GM12801 (cell line): ENCODE results near the gene ONECUT3.

Experiments
- TF ChIP-seq, protein P1 (sequence below): IDR thresholded peaks from one replicate; pipeline ENCODE4 v1.5.1; 2011; ENCODE audit warnings: control low read depth; ENCODE audit not compliant: insufficient read length; ENCODE audit errors: extremely low read depth

Gene ONECUT3

DNA sequence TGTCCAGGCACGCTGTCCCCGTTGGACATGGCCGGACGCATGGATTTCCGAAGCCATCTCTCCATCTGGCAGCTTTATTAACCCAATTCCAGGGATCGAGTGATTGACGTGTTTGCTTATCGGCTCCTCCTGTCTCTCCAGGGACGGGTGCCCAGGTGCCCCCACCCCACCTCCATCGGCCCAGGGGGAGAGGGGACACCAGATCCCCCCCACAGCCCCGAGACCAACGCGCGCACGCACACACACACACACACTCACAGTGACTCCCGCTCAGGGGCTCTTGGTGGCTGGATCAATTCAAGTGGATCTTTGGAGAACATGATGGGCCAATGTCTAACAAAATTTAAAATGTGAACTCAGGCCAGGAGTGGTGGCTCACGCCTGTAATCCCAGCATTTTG is 23.1 kb upstream of the ONECUT3 start:
- TF ChIP-seq, protein P1, sequence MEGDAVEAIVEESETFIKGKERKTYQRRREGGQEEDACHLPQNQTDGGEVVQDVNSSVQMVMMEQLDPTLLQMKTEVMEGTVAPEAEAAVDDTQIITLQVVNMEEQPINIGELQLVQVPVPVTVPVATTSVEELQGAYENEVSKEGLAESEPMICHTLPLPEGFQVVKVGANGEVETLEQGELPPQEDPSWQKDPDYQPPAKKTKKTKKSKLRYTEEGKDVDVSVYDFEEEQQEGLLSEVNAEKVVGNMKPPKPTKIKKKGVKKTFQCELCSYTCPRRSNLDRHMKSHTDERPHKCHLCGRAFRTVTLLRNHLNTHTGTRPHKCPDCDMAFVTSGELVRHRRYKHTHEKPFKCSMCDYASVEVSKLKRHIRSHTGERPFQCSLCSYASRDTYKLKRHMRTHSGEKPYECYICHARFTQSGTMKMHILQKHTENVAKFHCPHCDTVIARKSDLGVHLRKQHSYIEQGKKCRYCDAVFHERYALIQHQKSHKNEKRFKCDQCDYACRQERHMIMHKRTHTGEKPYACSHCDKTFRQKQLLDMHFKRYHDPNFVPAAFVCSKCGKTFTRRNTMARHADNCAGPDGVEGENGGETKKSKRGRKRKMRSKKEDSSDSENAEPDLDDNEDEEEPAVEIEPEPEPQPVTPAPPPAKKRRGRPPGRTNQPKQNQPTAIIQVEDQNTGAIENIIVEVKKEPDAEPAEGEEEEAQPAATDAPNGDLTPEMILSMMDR: no peak

DNA sequence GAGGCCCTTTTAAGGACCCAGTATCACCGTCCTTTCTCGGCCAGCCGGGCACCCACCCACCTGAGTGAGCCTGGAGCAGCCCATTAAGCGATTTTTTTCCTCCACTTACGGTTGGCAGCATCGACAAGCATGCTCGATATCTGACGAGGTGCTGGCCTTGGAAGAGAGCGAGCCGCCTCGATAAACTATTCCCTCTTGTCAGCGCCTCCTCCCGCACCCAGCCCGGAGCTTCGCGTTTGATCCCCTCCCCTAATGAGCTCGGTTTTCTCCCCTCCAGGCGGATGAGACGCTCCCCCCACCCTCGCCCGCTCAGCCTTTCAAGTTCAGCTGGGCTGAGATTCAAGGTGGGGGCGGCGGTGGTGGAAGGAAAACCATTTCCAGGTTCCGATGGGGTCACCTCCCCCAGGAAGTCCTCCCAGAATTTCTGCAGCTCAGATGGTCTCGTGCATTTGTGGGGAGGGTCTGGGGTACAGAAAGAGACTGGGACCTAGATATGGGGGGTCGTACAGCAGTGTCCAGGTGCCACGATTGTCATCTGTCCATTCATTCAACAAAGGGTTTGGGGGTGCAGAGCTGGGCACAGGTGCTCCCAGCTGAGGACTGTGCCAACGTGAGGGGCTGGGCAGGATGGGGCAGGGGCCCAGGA is 18.9 kb upstream of the ONECUT3 start:
- TF ChIP-seq, protein P1: no peak

DNA sequence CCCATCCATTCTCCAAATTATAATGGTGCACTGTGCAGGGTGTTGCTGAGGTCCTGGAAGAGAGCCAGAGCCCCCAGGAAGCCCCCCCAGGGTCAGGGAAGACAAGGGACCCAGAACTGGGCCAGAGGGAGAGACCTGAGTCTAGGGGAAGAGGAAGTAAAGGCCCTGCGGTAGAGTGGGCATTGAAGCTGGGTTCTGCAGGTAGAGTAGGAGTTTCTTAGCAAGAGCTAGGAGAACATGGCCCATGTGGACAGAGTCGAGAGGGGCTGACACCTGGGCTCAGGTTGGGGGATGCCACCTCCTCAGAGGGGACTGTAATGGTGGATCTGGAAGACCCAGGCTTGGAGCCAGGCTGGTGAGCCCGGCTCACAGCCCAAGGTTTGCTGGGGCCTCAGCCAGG is 17.0 kb upstream of the ONECUT3 start:
- TF ChIP-seq, protein P1: no peak

DNA sequence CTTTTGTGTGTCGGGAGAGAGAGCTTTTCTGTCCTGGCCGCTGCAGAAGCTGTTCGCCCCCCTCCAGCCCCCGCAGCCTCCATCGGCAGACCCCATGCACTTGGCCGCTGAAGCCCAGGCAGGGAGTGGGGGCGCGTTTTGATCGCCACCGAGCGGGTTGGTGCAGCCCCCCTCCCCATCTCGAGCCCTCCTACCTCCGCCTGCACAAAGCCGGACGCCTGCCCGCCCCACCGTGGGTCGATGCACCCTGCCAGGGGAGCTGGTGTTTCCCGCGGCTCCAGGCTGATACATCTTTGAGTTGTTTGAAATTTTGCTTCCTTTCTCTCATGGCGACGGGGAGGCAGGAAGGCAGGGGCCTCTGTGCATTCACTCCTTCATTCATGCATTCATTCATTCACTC is 16.4 kb upstream of the ONECUT3 start:
- TF ChIP-seq, protein P1: no peak

DNA sequence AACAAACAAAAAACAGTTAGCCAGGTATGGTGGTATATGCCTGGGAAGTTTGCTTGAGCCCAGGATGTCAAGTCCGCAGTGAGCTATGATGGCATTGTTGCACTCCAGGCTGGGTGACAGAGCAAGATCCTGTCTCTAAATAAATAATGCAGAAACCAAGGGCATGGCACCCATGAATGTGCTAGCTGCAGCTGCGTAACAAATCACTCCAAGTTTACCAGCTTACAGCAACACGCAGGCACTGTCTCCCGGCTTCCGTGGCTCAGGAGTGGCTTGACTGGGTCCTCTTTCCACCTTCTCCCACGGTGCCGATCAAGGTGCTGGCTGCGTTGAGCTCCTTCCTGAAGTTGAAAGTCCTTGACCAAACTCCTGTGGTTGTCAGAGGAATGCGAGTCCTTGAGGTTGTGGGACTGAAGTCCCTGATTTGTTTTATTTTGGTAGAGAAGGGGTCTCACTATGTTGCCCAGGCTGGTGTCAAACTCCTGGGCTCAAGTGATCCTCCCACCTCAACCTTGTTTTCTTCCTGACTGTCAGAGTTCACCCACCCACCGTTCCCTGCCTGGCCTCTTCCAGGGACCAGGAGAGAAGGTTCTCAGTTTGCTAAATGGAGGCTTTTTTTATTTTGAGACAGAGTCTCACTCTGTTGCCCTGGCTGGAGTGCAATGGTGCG is 13.2 kb upstream of the ONECUT3 start:
- TF ChIP-seq, protein P1: no peak

DNA sequence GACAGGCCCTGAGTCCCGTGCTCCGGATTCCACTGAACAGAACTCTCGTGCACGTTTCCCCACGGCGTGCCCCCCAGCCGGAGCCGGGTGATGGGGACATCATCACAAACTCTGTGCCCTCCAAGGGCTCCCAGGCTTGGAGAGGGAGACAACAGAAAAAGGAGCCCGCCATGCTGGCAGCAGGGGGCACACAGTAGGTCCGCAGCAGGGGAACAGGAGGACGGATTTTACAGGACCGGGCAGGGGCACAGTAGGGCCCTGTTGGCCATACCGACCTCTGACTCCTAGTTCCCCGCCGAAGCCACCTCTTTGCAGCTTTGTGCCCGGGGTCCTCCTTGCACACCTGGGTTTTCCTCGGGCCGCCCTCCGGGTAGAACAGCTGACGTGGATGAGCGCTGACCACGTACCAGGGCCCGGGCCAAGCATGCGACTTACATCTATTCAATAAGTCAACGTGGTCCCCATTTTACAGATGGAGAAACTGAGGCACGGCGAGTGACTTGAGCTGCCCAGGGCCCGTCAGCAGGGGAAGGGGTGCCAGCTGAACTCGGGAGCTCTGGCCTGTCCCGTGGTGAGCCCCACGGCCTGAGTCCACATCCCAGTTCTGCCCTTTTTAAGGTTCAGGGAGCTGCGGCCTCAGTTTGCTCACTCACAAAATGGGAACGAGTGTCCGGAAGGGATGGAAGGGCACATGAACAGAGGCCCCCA is 10.2 kb upstream of the ONECUT3 start:
- TF ChIP-seq, protein P1: no peak

DNA sequence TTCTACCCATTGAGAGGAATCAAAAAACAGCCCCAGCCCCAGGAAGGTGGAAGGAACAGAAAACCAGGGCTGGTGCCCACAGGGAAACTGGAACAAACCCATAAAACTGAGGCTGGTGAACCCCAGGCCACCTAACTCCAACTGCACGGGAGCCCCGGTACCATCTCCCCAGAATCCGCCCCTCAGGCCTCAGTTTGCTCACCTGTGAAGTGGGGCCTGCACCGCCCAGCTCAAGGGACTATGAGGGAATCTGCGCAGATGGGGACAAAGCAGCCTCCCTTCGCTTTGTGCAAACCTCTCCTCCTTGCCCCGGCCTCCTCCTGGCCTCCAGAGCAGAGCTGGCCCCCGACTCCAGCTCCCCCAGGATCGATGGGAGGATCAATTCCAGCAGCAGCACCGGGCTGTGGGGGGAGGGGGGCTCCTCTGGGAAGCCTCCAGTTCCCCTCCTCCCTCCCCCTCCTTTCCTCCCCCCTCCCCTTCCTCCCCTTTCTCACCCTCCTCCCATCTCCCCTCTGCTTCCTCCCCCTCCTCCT is 9.1 kb upstream of the ONECUT3 start:
- TF ChIP-seq, protein P1: no peak
